SK-N-SH (cell line): ENCODE measurements around the gene KRTAP6-1. TPM values are rescaled to one million over a fixed set of nuclear protein-coding genes. Genes with fewer than 3 reads are reported as not detected.

Experiments
- CTCF ChIA-PET: fragments of 300-600, 350-600 bp; formaldehyde crosslinking; extraction: SDS; loops from one replicate; lab custom pipeline; 2021; lab: Yijun Ruan, JAX
- POLR2A ChIA-PET: fragments of 350-600 bp; sonication (Branson Sonifier 250); formaldehyde crosslinking; extraction: SDS; loops from one replicate; lab custom pipeline; 2020; ENCODE audit warnings: antibody characterized with exemption, inconsistent platforms; lab: Yijun Ruan, JAX
- DNase-seq: peaks from one replicate; pipeline ENCODE4 v3.0.0; 2012
- H2AFZ ChIP-seq: fragments of 200-600 bp; sonication (generic); 2 replicates; pipeline ENCODE4 v1.8.1; 2016; ENCODE audit warnings: antibody characterized with exemption, mild to moderate bottlenecking, low read depth
- H3F3A ChIP-seq: fragments of 200-600 bp; sonication (generic); replicated peaks from 2 replicates; pipeline ENCODE3; 2016; ENCODE audit warnings: antibody characterized with exemption, mild to moderate bottlenecking; ENCODE audit not compliant: insufficient read depth
- H3K27ac ChIP-seq, 2 experiments: fragments of 200-500 bp in 1 of 2; fragments of 200-600 bp in 1 of 2; sonication (Bioruptor generic) in 1 of 2; sonication (generic), shearing (Covaris generic) in 1 of 2; 2 replicates each; pipeline versions ENCODE4 v1.5.1 to v1.6.1; 2014 to 2016; ENCODE audit warnings: low read depth in 2 of 2, inconsistent platforms in 1 of 2, low read length in 1 of 2, mild to moderate bottlenecking in 1 of 2, mixed read lengths in 1 of 2
- H3K27me3 ChIP-seq: fragments of 200-600 bp; sonication (generic), shearing (Covaris generic); 2 replicates; pipeline ENCODE4 v1.6.1; 2016; ENCODE audit warnings: mixed run types; ENCODE audit not compliant: insufficient read depth
- H3K36me3 ChIP-seq, 2 experiments: fragments of 200-500 bp in 1 of 2; fragments of 200-600 bp in 1 of 2; sonication (Bioruptor generic) in 1 of 2; sonication (generic) in 1 of 2; replicated peaks in 1 of 2; 2 replicates each; pipeline versions ENCODE3 to v1.5.1; 2014 to 2016; ENCODE audit warnings: low read length in 1 of 2, mild to moderate bottlenecking in 1 of 2; ENCODE audit not compliant: insufficient read depth in 2 of 2, control insufficient read depth in 1 of 2
- H3K4me1 ChIP-seq, 2 experiments: fragments of 200-500 bp in 1 of 2; fragments of 200-600 bp in 1 of 2; sonication (Bioruptor generic) in 1 of 2; sonication (generic), shearing (Covaris generic) in 1 of 2; 2 replicates each; pipeline versions ENCODE4 v1.5.1 to v1.6.1; 2014 to 2016; ENCODE audit warnings: low read depth in 1 of 2, low read length in 1 of 2, mixed run types in 1 of 2; ENCODE audit not compliant: insufficient read depth in 2 of 2, control insufficient read depth in 1 of 2
- H3K4me2 ChIP-seq: fragments of 200-600 bp; sonication (generic), shearing (Covaris generic); 2 replicates; pipeline ENCODE4 v1.6.1; 2017; ENCODE audit warnings: mixed run types
- H3K4me3 ChIP-seq, 2 experiments: fragments of 200-500 bp in 1 of 2; fragments of 200-600 bp in 1 of 2; sonication (Bioruptor generic) in 1 of 2; sonication (generic), shearing (Covaris generic) in 1 of 2; 2 replicates each; pipeline versions ENCODE4 v1.5.1 to v1.8.1; 2014 to 2016; ENCODE audit warnings: low read depth in 2 of 2, inconsistent platforms in 1 of 2, low read length in 1 of 2, mild to moderate bottlenecking in 1 of 2, mixed read lengths in 1 of 2, moderate library complexity in 1 of 2
- H3K79me2 ChIP-seq: fragments of 200-600 bp; sonication (generic); 2 replicates; pipeline ENCODE4 v1.8.1; 2017; ENCODE audit warnings: mild to moderate bottlenecking; ENCODE audit not compliant: insufficient read depth
- H3K9ac ChIP-seq: fragments of 200-600 bp; sonication (generic); 2 replicates; pipeline ENCODE4 v1.6.1; 2017; ENCODE audit warnings: mixed run types
- H3K9me2 ChIP-seq: fragments of 200-600 bp; sonication (generic); 2 replicates; pipeline ENCODE4 v1.6.1; 2017; ENCODE audit warnings: mixed run types
- H3K9me3 ChIP-seq: fragments of 200-600 bp; sonication (generic); 2 replicates; pipeline ENCODE4 v1.6.1; 2017; ENCODE audit warnings: mixed run types, mild to moderate bottlenecking, moderate library complexity
- H4K20me1 ChIP-seq: fragments of 200-600 bp; sonication (generic); 2 replicates; pipeline ENCODE4 v1.6.1; 2017; ENCODE audit warnings: mild to moderate bottlenecking, mixed run types; ENCODE audit not compliant: insufficient read depth
- CHD2 ChIP-seq: fragments of 150-350 bp; IDR thresholded peaks from 2 replicates; pipeline ENCODE4 v1.6.1; 2018; ENCODE audit warnings: low read length; ENCODE audit not compliant: partially characterized antibody
- CTCF ChIP-seq: fragments of 200-600 bp; sonication (generic); IDR thresholded peaks from 2 replicates; pipeline ENCODE4 v1.6.1; 2017; ENCODE audit warnings: antibody characterized with exemption, mild to moderate bottlenecking, moderate library complexity
- EP300 ChIP-seq, 2 experiments: IDR thresholded peaks; 2 replicates each; pipeline versions ENCODE4 v1.4.0 to v1.6.1; 2012; ENCODE audit warnings: borderline replicate concordance in 1 of 2, low read depth in 1 of 2, low read length in 1 of 2
- EZH2phosphoT487 ChIP-seq: fragments of 200-600 bp; sonication (generic); IDR thresholded peaks from 2 replicates; pipeline ENCODE4 v1.6.1; 2017; ENCODE audit warnings: low read depth, mixed run types, mild to moderate bottlenecking, antibody characterized with exemption, moderate library complexity, borderline replicate concordance
- FOXJ3 ChIP-seq: sonication (generic); formaldehyde crosslinking; IDR thresholded peaks from 2 replicates; pipeline ENCODE4 v1.5.1; 2020; ENCODE audit warnings: mild to moderate bottlenecking, missing genetic modification reagents
- GATA2 ChIP-seq: sonication (generic); formaldehyde crosslinking; IDR thresholded peaks from 2 replicates; pipeline ENCODE4 v1.5.0; 2020; ENCODE audit warnings: mild to moderate bottlenecking, missing genetic modification reagents
- NFIC ChIP-seq: IDR thresholded peaks from 2 replicates; pipeline ENCODE4 v1.4.0; 2012; ENCODE audit warnings: borderline replicate concordance
- PBX3 ChIP-seq: IDR thresholded peaks from 2 replicates; pipeline ENCODE4; 2012
- RXRA ChIP-seq: IDR thresholded peaks from 2 replicates; pipeline ENCODE4 v1.4.0; 2012; ENCODE audit warnings: low read depth, mild to moderate bottlenecking, borderline replicate concordance
- SIN3A ChIP-seq: IDR thresholded peaks from 2 replicates; pipeline ENCODE4 v1.6.1; 2012; ENCODE audit warnings: low read depth, mild to moderate bottlenecking, low read length, moderate library complexity, borderline replicate concordance
- TAF1 ChIP-seq: IDR thresholded peaks from 2 replicates; pipeline ENCODE4 v1.6.1; 2012; ENCODE audit warnings: low read depth, mild to moderate bottlenecking, low read length, moderate library complexity, borderline replicate concordance
- TCF12 ChIP-seq: IDR thresholded peaks from 2 replicates; pipeline ENCODE4 v1.4.0; 2012
- TEAD4 ChIP-seq: IDR thresholded peaks from 2 replicates; pipeline ENCODE4 v1.4.0; 2012; ENCODE audit warnings: mild to moderate bottlenecking, borderline replicate concordance; ENCODE audit not compliant: insufficient read depth
- WGBS: methylation state at CpG from one replicate; pipeline ENCODE4 v1.1.6; 2017; ENCODE audit warnings: low lambda C conversion rate; 5-methylcytosine and 5-hydroxymethylcytosine counted together
- polyA plus RNA-seq, 3 experiments: library from polyadenylated mRNA; depleted of rRNA; stranded (reverse); fragments of >200 nt; gene quantifications; 2 replicates each; pipeline ENCODE4 v1.2.3, GENCODE V29; 2012

Gene KRTAP6-1
- polyA plus RNA-seq, 1 of the 3 experiments (the other 2 are of a cell fraction) = not detected

- DNase-seq = no peak
- H3K27ac ChIP-seq = no peak overlapping the region
- no peaks in the 10 kb centered on the region for H3K9me2 ChIP-seq
- ChIA-PET CTCF (no interaction called here), POLR2A (no interaction called here)
- H3K4me2 ChIP-seq = no peak overlapping the region
- H3K27me3 ChIP-seq = no peaks in the 10 kb centered on the region
- no peaks in the 10 kb centered on the region for H3K4me1 ChIP-seq
- no peak overlapping the region for H3K9ac ChIP-seq
- TF ChIP-seq TEAD4 (no peak), RXRA (no peak), FOXJ3 (no peak), EZH2phosphoT487 (no peak), TCF12 (no peak), SIN3A (no peak), TAF1 (no peak), CHD2 (no peak)
- H3K79me2 ChIP-seq = no peaks in the 10 kb centered on the region
- no peaks in the 10 kb centered on the region for H4K20me1 ChIP-seq
- H3K36me3 ChIP-seq = no peaks in the 10 kb centered on the region
- no peak overlapping the region for H3K4me3 ChIP-seq
- H3F3A ChIP-seq = no peaks in the 10 kb centered on the region
- H2AFZ ChIP-seq = no peak overlapping the region
- no peaks in the 10 kb centered on the region for H3K9me3 ChIP-seq
Measured at GRCh38 chr21:30615199-30615598, 1.5 kb upstream of the KRTAP6-1 start.

- Histone ChIP-seq H4K20me1 (no peaks in the 10 kb centered on the region), H3K9me2 (no peaks in the 10 kb centered on the region), H3K9me3 (no peaks in the 10 kb centered on the region), H3F3A (no peaks in the 10 kb centered on the region), H3K4me3 (no peak overlapping the region), H2AFZ (no peak overlapping the region; the same call in 1 of the 2 replicates), H3K27ac (no peak overlapping the region)
- no peak for TF ChIP-seq EP300 (IDR thresholded peaks at IDR 0.05; ENCODE audit: borderline replicate concordance in 1 of 2, low read depth in 1 of 2, low read length in 1 of 2)
- no peak for TF ChIP-seq SIN3A
- TF ChIP-seq NFIC = no peak
- TF ChIP-seq GATA2 (CRISPR knock-in tag) = no peak
- no peak for TF ChIP-seq TEAD4
- no peak for TF ChIP-seq PBX3
- no peak for TF ChIP-seq RXRA
- TF ChIP-seq, all 33 proteins: peak for 0
- no peaks in the 10 kb centered on the region for H3K4me1 ChIP-seq
- WGBS = 8% methylated on average over 2 of the region's 2 CpGs
- no peaks in the 10 kb centered on the region for H3K36me3 ChIP-seq
- no peaks in the 10 kb centered on the region for H3K27me3 ChIP-seq
- H3K79me2 ChIP-seq = no peaks in the 10 kb centered on the region
- H3K9ac ChIP-seq = no peak overlapping the region
- no peak for DNase-seq
- ChIA-PET POLR2A (no interaction called here), CTCF (no interaction called here)
- H3K4me2 ChIP-seq = no peak overlapping the region
Measured at GRCh38 chr21:30612132-30612531, 1.6 kb downstream of the KRTAP6-1 start.

- Histone ChIP-seq H3K4me1 (no peaks in the 10 kb centered on the region), H3K27me3 (no peaks in the 10 kb centered on the region), H3K79me2 (no peaks in the 10 kb centered on the region), H4K20me1 (no peaks in the 10 kb centered on the region), H3K4me2 (no peak overlapping the region), H2AFZ (no peak overlapping the region), H3K9ac (no peak overlapping the region), H3F3A (no peaks in the 10 kb centered on the region), H3K9me3 (no peaks in the 10 kb centered on the region), H3K27ac (no peak overlapping the region), H3K4me3 (no peak overlapping the region), H3K9me2 (no peaks in the 10 kb centered on the region), H3K36me3 (no peaks in the 10 kb centered on the region)
- 0% methylated on average over 2 of the region's 2 CpGs for WGBS
- ChIA-PET POLR2A (no interaction called here), CTCF (no interaction called here)
- no peak for DNase-seq
- TF ChIP-seq CTCF (peak; percentile 21; the same call in 1 of the 2 replicates), CHD2 (no peak)
Measured at GRCh38 chr21:30605968-30606367, 7.8 kb downstream of the KRTAP6-1 start.
